GM21737 (cell line): ENCODE results near the gene RTCA.
"Not testable (repeated sequence)": the region's sequence is repeated elsewhere in the genome, so short reads cannot be mapped to it uniquely, and the experiment has no call there.

ENCODE experiments used
- ATAC-seq: cut with Tn5 transposase; IDR thresholded peaks from one replicate; pipeline ENCODE4 v1.9.1; 2021; ENCODE audit warnings: mild to moderate bottlenecking, moderate library complexity; ENCODE audit not compliant: unreplicated experiment

The RTCA gene

GRCh38 chr1:100265931-100266740, at the start of gene RTCA:
TSS of gene RTCA (plus strand) at chr1:100266216. CDS start at chr1:100266376, 160 bp downstream.
- ATAC-seq: peak; percentile 99

- no peak for ATAC-seq
These were observed 48.2 kb upstream of the RTCA start for GRCh38 chr1:100217834-100218233.

DNA sequence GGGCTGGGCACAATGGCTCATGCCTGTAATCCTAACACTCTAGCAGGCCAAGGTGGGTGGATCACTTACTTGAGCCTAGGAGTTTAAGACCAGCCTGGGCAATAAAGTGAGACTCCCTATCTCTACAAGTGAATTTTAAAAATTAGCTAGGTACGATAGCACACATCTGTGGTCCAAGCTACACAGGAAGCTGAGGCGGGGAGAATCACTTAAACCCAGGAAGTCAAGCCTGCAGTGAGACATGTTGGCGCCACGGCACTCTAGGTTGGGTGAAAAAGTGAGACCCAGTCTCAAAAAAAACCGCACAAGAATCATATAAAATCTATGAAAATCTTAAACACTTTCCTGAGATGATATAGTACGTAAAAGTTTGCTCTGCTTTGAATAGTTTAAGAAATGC, 46.6 kb upstream of the RTCA start:
- no peak for ATAC-seq

- ATAC-seq: no peak
These were observed 46.1 kb upstream of the RTCA start for GRCh38 chr1:100219883-100220282.

- ATAC-seq: no peak
These were observed 43.6 kb upstream of the RTCA start for GRCh38 chr1:100222428-100222827.

GRCh38 chr1:100229681-100230443, 36.2 kb upstream of the RTCA start:
- no peak for ATAC-seq

GRCh38 chr1:100230765-100231164, 35.3 kb upstream of the RTCA start:
- ATAC-seq: no peak

- no peak for ATAC-seq
These were observed 34.3 kb upstream of the RTCA start for GRCh38 chr1:100231721-100232120.

DNA sequence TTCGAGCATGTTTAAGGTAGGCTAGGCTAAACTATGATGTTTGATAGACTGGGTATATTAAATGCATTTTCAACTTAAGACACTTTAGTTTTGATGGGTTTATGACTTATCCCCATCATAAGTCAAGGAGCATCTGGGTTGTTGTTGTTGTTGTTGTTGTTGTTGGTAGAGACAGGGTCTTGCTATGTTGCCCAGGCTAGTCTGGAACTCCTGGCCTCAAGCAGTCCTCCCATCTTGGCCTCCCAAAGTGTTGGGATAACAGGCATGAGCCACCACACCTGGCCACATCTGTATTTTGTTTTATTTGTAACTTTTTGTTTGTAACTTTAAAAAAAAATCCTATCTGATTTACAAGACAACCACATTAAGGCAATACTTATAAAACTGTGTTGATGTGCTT, 33.9 kb upstream of the RTCA start:
- ATAC-seq: no peak

GRCh38 chr1:100233566-100233965, 32.5 kb upstream of the RTCA start:
- not testable (repeated sequence) for ATAC-seq

DNA sequence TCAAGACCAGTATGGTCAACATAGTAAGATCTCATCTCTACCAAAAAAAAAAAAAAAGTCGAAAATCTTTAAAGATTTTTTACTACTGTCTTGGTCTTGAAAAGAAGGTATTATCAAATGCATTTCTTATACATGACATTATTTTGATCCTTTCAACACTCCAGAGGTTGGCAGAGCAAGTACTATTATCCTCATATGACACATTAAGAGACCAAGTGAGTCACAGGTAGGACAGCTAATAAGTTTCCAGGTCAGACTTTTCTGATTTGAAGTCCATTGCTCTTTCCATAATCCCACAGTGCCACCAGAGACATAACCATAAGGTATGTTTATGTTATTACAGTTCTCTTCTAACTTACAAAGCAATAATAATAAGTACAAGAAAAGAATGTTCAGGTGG, 31.6 kb upstream of the RTCA start:
- ATAC-seq: no peak

DNA sequence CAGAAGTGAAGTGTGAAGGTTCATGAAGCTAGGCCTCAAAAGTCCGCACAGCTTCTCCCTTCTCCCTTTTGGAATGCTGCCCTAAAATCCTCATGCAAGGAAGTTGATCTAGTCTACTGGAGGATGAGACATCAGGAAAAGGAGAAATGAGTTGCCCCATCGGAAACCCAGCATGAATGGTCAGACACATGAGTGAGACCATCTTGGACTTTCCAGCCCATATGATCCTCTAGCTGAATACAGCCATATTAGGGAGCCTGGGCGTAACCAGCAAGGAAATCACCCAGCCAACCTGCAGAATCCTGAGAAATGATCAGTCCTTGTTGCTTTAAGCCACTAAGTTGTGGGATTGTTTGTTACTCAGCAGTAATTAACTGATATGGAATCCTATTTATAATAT, 28.9 kb upstream of the RTCA start:
- no peak for ATAC-seq

DNA sequence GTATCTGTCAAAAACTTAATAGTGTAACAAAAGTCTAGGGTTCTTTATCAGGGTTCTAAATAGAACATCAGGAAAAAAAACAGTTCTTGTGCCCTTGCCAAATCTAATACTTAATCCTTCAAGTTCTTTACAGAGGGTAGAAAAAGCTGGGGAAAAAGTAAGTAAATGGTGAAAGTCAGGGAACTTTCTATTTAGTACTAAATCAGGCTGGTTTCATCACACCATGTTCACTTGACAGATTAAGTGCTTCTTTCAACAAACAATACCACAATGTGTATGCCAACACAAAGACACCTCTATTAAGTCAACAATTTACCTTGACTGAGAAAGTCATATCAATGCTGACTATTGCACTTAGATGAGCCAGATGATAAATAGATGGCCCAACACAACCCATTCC, 26.1 kb upstream of the RTCA start:
- no peak for ATAC-seq

DNA sequence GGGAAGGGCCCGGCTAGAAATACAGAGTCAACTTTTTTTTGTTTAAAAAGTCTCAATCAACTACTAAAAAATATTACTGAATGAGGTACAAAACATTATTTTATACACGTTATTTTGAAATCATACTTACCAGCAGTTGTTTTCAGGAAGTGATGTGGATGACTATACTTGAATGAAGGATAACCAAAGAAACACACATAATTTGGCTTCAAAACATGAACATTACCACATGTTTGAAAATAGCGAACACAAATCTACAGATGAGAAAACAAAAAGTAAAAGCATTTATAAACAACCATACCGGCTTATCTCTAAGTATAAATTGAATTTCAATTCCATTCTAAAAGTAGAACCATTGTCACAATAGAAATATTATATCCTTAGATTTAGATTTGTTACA, 25.4 kb upstream of the RTCA start:
- ATAC-seq: no peak

DNA sequence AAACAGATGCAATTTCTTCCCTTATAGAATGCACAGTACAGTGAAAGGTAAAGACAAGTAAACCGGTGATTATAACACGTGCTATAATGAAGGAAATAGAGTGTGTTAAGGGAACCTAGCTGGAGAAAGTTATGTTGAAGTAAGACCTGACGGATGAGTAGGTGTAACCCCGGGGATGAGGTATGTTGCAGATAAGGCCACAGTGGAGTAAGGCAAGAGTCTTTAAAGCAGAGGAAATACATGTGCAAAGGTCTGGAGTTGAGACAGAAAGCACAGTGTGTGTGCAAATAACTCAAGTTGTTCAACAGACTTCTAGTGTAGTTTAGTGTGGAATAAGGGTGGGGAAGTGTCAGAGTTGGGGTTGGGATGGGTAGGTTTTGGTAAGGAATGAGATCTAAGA, 19.3 kb upstream of the RTCA start:
- no peak for ATAC-seq

DNA sequence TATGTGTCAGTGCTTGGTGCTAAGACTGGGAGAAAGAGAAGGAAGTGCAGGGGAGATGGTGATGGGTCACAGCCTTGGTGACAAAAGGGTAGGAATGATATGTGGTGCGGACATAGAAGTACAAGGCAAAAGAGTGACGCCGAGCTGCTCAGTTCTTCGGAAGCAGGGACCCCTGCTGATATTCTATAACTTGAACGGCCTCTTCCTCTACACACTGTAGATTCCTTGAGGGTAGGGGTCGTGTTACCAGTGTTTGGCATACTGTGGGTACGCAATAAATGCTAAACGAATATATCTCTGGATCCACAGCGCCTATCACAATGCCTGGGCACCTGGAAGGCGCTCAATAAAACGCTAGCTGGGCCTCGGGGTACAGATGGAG, 16.9 kb upstream of the RTCA start:
- ATAC-seq: no peak

- peak; percentile 100 for ATAC-seq
These were observed 16.3 kb upstream of the RTCA start, which contains the start of gene DBT for GRCh38 chr1:100249537-100250257. TSS of gene DBT (minus strand) at chr1:100249834. CDS start at chr1:100249820, 14 bp downstream.

GRCh38 chr1:100250264-100250663, 15.8 kb upstream of the RTCA start:
- ATAC-seq: no peak

DNA sequence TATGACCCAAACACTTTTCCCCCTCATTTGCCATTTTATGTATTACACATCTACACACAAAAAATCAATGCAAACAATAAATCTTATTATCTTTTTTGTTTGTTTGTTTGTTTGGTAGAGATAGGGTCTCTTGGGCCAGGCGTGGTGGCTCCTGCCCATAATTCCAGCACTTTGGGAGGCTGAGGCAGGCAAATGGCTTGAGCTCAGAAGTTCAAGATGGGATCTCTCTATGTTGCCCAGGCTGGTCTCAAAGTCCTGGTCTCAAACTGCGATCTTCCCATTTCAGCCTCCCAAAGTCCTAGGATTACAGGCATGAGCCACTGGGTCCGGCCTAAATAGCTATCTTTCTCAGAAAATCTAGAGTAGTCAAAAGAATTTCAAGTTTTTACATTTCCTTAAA, 15.2 kb upstream of the RTCA start:
- ATAC-seq: no peak

- no peak for ATAC-seq
These were observed 13.1 kb upstream of the RTCA start for GRCh38 chr1:100252901-100253300.

GRCh38 chr1:100253552-100253951, 12.5 kb upstream of the RTCA start:
- no peak for ATAC-seq

DNA sequence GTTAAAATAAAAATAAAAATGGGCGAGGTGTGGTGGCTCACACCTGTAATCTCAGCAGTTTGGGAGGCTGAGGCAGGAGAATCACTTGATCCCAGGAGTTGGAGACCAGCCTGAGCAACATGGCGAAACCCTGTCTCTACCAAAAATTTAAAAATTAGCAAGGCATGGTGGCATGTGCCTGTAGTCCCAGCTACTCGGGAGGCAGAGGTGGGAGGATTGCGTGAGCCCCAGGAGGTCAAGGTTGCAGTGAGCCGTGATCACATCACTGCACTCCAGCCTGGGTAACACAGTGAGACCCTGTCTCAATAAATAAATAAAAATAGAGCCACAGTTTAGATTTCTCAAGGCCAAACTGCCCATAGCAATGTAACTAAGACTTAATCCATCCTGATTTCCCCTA, 9.7 kb upstream of the RTCA start:
- ATAC-seq: not testable (repeated sequence)
